CD4-positive, alpha-beta T cell treated with Interleukin-15 for 4 hours (primary cell): ENCODE data around the gene KRTAP4-16.
"Not testable (repeated sequence)": the region's sequence is repeated elsewhere in the genome, so short reads cannot be mapped to it uniquely, and the experiment has no call there.

Source experiments
- DNase-seq: peaks from one replicate; pipeline ENCODE4 v3.0.0-alpha.2; 2020; ENCODE audit warnings: low spot score

Gene KRTAP4-16

GRCh38 chr17:41119696-41120690, 18.0 kb upstream of the KRTAP4-16 start:
- peak; percentile 13 for DNase-seq

- DNase-seq: no peak
Measured at GRCh38 chr17:41118721-41119120, 16.7 kb upstream of the KRTAP4-16 start.

DNA sequence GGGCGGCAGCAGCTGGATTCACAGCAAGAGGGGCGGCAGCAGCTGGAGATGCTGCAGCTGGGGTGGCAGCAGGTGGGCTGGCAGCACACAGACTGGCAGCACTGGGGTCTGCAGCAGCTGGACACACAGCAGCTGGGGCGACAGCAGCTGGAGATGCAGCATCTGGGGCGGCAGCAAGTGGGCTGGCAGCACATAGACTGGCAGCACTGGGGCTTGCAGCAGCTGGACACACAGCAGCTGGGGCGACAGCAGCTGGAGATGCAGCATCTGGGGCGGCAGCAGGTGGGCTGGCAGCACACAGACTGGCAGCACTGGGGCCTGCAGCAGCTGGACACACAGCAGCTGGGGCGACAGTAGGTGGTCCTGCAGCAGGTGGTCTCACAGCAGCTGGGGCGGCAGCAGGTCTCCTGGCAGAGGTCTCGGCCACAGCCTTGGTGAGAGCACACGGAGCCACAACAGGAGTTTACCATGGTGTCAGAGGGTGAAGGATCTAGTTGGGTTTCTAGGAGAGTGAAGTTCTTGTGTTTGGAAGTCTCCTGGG, 15.9 kb upstream of the KRTAP4-16 start, which contains the start of gene KRTAP4-11:
TSS of gene KRTAP4-11 (minus strand) at position 528 of the 541 bp plus-strand sequence. CDS start at position 470, 58 bp downstream.
- DNase-seq: not testable (repeated sequence)

GRCh38 chr17:41116297-41116696, 14.3 kb upstream of the KRTAP4-16 start:
- DNase-seq: no peak

GRCh38 chr17:41111151-41111885, 9.3 kb upstream of the KRTAP4-16 start:
- DNase-seq: no peak

DNA sequence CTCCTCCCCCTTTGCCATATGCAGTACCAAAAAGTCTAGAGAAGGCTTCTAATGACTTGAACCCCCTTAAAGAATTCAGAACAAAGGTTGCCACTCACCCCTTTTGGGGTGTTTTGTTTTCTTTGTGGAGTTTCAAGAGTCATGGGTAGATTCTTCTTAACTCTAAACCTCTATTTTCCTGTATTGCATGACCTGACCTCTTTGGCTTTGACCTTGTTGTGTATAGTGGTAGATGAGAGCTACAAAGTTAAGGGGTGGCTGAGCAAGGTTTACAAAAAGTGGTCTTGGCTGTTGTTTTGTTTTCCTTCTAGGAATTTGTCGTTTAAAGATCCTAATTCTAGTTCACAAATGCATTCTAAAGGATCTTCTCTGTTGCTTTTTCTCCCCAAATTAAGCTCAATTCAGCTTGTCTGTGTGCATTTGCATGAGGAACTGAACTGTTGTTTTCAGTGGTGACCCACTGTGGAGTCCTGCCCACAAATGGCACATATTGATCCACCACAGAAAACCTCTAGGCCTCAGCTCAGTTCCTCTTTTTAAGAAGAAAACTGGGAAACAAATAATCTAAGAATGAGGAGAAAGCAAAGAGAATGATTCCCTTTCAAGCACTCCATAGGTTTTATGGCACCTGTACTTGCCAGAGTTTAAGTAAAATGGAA, 6.8 kb upstream of the KRTAP4-16 start:
- DNase-seq: not testable (repeated sequence)

- no peak for DNase-seq
Measured at GRCh38 chr17:41107941-41108450, 6.0 kb upstream of the KRTAP4-16 start.

GRCh38 chr17:41105347-41105746, 3.3 kb upstream of the KRTAP4-16 start, which contains the start of gene KRTAP4-9:
KRTAP4-9 (plus strand) TSS chr17:41105389; CDS start chr17:41105389, 0 bp downstream.
- not testable (repeated sequence) for DNase-seq

- not testable (repeated sequence) for DNase-seq
Measured at GRCh38 chr17:41104386-41105038, 2.5 kb upstream of the KRTAP4-16 start.

DNA sequence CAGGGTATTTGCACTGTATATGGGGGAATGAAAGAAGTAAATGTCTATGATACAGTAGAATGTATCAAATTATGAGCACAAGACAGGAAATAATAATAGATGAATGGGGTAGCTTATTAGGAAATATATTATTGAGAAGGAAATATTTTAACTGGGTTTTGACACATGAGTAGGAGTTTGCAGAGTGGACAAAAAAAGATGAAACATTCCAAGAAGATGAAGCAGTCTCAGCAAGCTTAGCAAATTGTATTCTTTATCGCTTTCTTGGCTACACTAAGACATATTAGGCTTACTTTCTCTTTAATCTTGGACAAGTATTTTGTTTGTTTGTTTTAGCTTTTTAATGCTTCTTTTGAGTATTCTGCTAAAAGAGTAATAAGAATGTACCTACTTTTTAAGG, 1.9 kb upstream of the KRTAP4-16 start:
- no peak for DNase-seq

DNA sequence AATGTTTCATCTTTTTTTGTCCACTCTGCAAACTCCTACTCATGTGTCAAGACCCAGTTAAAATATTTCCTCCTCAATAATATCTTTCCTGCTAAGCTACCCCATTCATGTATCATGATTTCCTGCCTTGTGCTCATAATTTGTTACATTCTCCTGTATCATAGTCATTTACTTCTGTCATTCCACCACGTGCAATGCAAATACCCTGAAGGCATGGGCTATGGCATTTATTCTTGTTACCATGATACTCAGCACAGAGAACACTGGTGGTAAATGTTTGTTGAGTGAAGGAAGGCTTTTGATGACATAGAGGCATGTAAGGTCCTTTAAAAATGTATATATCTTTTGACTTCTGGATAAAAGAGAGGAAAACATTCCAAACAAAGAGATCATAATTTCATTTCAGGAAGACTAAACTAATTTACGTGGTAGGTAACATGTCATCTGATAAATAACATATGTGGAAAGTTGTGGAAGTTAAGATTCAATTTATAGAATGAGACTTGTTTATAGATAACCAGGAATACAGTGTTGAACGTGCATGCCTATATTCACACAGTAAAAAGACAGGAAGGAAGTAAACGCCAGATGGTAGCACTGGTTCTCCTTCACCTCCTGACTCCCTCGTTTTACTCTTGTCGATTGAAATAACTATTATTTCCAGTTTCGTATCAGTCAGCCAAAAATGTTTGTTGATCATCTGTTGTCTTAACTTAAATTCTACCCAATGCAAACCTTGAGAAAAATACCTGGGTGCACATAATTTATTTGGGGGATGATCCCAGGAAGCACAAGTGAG, 2.1 kb downstream of the KRTAP4-16 start:
- DNase-seq: not testable (repeated sequence)

DNA sequence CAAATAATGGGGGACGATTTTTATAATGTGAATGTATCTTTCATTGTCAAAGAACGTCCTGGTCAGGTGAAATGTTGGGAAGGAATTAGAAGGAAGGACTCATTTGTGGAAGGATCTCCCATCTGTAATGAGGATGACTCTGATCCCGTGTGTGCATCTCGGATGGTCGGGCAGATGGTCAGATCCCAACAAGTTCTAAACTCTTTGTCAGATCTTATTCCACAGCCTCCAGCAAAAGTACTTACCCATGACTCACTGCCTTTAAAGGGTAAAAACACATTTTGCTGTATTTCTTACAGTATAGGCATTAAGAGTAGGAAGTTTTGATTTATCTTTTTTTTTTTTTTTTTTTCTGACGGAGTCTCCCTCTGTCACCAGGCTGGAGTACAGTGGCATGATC, 3.5 kb downstream of the KRTAP4-16 start:
- no peak for DNase-seq

DNA sequence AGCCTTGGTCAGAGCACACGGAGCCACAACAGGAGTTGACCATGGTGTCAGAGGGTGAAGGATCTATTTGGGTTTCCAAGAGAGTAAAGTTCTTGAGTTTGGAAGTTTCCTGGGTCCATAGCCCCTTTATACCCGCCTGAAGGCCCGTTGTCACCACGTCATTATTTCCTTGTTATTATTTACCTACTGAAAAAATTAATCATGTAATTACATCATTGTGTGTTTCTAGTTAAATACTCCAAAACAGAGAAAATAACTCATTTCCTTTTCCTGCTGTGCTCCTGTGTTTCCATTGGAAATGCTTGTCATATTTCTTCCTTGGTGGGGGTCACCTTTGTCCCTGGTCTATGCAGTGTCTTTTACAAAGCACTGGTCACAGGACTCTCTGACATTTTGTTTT, 4.0 kb downstream of the KRTAP4-16 start, which contains the start of gene KRTAP4-8:
TSS of gene KRTAP4-8 (minus strand) at position 101 of the 400 bp plus-strand sequence. CDS start at position 43, 58 bp downstream.
- DNase-seq: no peak

DNA sequence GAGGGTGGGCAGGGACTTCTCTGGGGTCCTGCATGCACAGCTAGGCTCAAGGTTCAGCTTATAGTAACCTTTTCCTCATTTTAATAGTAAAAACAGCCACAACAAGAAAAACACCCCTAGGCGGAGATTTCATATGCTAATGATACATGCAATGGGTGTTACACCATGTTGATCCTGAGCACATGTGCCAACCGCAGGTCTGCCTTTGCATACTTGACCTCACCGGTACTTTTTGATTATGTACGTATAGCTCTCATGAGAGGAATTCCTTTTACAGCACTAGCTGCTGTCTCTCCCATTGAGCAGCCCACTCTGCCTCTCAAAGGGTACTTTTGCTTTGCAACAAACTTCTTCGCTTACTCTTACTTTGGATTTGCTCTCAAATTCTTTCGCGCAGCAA, 6.0 kb downstream of the KRTAP4-16 start:
- no peak for DNase-seq

- DNase-seq: not testable (repeated sequence)
Measured at GRCh38 chr17:41088760-41089352, 13.2 kb downstream of the KRTAP4-16 start.

- DNase-seq: not testable (repeated sequence)
Measured at GRCh38 chr17:41084100-41084856, 17.7 kb downstream of the KRTAP4-16 start, which contains the start of gene KRTAP4-7. KRTAP4-7 (plus strand) TSS chr17:41084150; CDS start chr17:41084207, 57 bp downstream.

DNA sequence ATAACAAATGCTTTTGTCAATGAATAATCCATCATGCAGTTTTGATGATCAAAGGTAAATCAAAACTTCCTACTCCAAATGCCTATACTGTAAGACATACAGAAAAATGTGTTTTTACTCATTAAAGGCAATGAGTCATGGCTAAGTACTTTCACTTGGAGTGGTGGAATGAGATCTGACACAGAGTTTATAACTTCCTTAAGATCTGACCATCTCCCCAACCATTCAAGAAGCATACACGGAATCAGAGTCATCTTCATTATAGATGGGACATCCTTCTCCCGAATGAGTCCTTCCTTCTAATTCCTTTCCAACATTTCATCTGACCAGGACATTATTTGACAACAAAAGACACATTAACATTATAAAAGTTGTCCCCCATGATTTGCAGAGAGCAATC, 18.6 kb downstream of the KRTAP4-16 start:
- not testable (repeated sequence) for DNase-seq

DNA sequence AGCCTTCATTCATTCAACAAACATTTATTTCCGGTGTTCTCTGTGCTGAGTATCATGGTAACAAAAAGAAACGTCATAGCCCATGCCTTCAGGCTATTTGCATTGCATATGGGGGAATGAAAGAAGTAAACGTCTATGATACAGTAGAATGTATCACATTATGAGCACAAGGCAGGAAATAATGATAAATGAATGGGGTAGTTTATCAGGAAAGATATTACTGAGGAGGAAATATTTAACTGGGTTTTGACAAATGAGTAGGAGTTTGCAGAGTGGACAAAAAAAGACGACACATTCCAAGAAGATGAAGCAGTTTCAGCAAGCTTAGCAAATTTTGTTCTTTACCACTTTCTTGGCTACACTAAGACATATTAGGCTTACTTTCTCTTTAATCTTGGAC, 19.4 kb downstream of the KRTAP4-16 start:
- no peak for DNase-seq

GRCh38 chr17:41076788-41077187, 25.2 kb downstream of the KRTAP4-16 start:
- no peak for DNase-seq
